ENCODE data around the gene SLC5A10.

DNA sequence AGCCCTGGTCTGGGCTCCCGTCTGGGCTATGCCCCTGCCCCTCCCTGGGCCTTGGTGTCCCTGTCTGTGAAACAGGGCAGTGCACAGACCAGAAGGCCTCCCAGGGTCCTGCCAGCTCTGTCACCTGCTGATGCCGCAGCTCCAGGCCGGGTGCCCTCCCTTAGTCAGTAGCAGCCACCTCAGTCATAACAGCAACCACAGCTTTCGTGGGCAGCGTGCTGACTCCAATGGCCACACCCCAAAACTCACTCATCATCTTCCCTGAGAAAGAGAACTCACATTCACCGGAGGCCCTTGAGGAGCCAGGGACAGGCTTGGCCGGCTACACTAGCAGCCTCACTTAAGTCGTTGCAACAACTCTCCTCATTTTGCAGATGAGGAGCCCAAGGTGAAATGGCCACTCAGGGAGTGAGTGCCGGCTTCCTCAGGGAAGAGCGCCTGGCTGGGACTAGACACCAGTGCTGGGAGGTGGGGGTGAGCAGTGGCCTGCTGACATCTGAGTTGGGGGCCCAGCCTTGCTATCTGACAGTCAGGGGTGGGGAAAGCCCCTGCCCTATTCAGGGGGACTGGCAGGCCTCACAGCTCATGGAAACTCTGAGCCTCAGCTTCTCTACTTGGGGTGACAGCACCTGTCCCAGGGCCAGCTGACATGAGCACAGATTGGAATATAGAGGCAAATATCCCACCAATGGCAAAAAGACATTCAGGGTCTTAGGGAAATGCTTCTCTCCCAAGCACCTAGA is 22.6 kb downstream of the SLC5A10 start:
- TF ChIP-seq POLR2AphosphoS5 (IDR thresholded peaks at IDR 0.05), result no peak
- TF ChIP-seq, protein P1, sequence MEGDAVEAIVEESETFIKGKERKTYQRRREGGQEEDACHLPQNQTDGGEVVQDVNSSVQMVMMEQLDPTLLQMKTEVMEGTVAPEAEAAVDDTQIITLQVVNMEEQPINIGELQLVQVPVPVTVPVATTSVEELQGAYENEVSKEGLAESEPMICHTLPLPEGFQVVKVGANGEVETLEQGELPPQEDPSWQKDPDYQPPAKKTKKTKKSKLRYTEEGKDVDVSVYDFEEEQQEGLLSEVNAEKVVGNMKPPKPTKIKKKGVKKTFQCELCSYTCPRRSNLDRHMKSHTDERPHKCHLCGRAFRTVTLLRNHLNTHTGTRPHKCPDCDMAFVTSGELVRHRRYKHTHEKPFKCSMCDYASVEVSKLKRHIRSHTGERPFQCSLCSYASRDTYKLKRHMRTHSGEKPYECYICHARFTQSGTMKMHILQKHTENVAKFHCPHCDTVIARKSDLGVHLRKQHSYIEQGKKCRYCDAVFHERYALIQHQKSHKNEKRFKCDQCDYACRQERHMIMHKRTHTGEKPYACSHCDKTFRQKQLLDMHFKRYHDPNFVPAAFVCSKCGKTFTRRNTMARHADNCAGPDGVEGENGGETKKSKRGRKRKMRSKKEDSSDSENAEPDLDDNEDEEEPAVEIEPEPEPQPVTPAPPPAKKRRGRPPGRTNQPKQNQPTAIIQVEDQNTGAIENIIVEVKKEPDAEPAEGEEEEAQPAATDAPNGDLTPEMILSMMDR (IDR thresholded peaks at IDR 0.05), result no peak
